Osteoblast (primary cell): ENCODE data around the gene MAP3K20. TPM values are rescaled to one million over a fixed set of nuclear protein-coding genes. Genes with fewer than 3 reads are reported as not detected.

Source experiments
- DNase-seq: peaks from one replicate; pipeline ENCODE4 v3.0.0; 2011; ENCODE audit warnings: low spot score, mixed read lengths; ENCODE audit not compliant: insufficient read length; ENCODE audit errors: missing footprints
- H2AFZ ChIP-seq: 2 replicates; pipeline ENCODE4 v1.6.0; 2011; ENCODE audit warnings: mild to moderate bottlenecking, low read length
- H3K27ac ChIP-seq: 2 replicates; pipeline ENCODE4 v1.5.1; 2011; ENCODE audit warnings: mild to moderate bottlenecking, low read depth, low read length, moderate library complexity
- H3K27me3 ChIP-seq: 2 replicates; pipeline ENCODE4 v1.6.0; 2012; ENCODE audit warnings: mild to moderate bottlenecking, control low read depth, inconsistent platforms, low read length, moderate library complexity; ENCODE audit not compliant: insufficient read depth
- H3K36me3 ChIP-seq: 2 replicates; pipeline ENCODE4 v1.5.1; 2011; ENCODE audit warnings: mild to moderate bottlenecking, low read length, control low read depth, moderate library complexity; ENCODE audit not compliant: insufficient read depth
- H3K4me1 ChIP-seq: 2 replicates; pipeline ENCODE4 v1.5.1; 2011; ENCODE audit warnings: mild to moderate bottlenecking, low read length, control low read depth, moderate library complexity; ENCODE audit not compliant: insufficient read depth
- H3K4me2 ChIP-seq: 2 replicates; pipeline ENCODE4 v1.6.0; 2011; ENCODE audit warnings: mild to moderate bottlenecking, low read length; ENCODE audit not compliant: insufficient read depth
- H3K4me3 ChIP-seq: fragments of 200-600 bp; sonication (generic); 3 replicates; pipeline ENCODE4 v1.5.1; 2012; ENCODE audit warnings: mild to moderate bottlenecking, low read length, inconsistent platforms; ENCODE audit not compliant: insufficient read depth
- H3K79me2 ChIP-seq: 2 replicates; pipeline ENCODE4 v1.6.0; 2012; ENCODE audit warnings: mild to moderate bottlenecking, low read length, control low read depth, inconsistent platforms; ENCODE audit not compliant: insufficient read depth
- H3K9me3 ChIP-seq: 2 replicates; pipeline ENCODE4 v1.5.1; 2011; ENCODE audit warnings: low read depth, low read length, control low read depth
- H4K20me1 ChIP-seq: 2 replicates; pipeline ENCODE4 v1.6.0; 2012; ENCODE audit warnings: mild to moderate bottlenecking, low read length, control low read depth; ENCODE audit not compliant: insufficient read depth
- CTCF ChIP-seq: IDR thresholded peaks from 2 replicates; pipeline ENCODE4 v1.5.1; 2011; ENCODE audit warnings: mild to moderate bottlenecking, low read depth, low read length, moderate library complexity; ENCODE audit errors: extremely low read depth
- total RNA-seq: library from RNA; depleted of rRNA; stranded (reverse); fragments of >200 nt; gene quantifications from 2 replicates; pipeline ENCODE4 v1.2.3, GENCODE V29; 2012

The MAP3K20 gene
- total RNA-seq, 1 donor, result 56.1 TPM

GRCh38 chr2:173247156-173247555, 171.5 kb downstream of the MAP3K20 start:
- Histone ChIP-seq H3K4me1 (no peaks in the 10 kb centered on the region), H3K27me3 (no peaks in the 10 kb centered on the region), H3K4me2 (no peak overlapping the region), H3K27ac (no peak overlapping the region), H2AFZ (no peak overlapping the region), H4K20me1 (no peaks in the 10 kb centered on the region), H3K36me3 (peaks cover 4% of the 10 kb centered on the region), H3K9me3 (no peaks in the 10 kb centered on the region), H3K4me3 (no peak overlapping the region), H3K79me2 (no peaks in the 10 kb centered on the region)
- DNase-seq, result no peak
- TF ChIP-seq CTCF, result no peak

- Histone ChIP-seq H2AFZ (no peak overlapping the region), H3K9me3 (no peaks in the 10 kb centered on the region), H3K4me3 (no peak overlapping the region), H3K36me3 (peaks cover 4% of the 10 kb centered on the region), H4K20me1 (no peaks in the 10 kb centered on the region), H3K4me2 (no peak overlapping the region), H3K4me1 (no peaks in the 10 kb centered on the region), H3K27ac (no peak overlapping the region), H3K27me3 (no peaks in the 10 kb centered on the region), H3K79me2 (no peaks in the 10 kb centered on the region)
- no peak for DNase-seq
- no peak for TF ChIP-seq CTCF
Observed at GRCh38 chr2:173248381-173248780, 172.7 kb downstream of the MAP3K20 start.

- Histone ChIP-seq H3K4me1 (no peaks in the 10 kb centered on the region), H3K4me2 (no peak overlapping the region), H4K20me1 (no peaks in the 10 kb centered on the region), H3K27ac (no peak overlapping the region), H2AFZ (no peak overlapping the region), H3K4me3 (no peak overlapping the region), H3K27me3 (no peaks in the 10 kb centered on the region), H3K79me2 (no peaks in the 10 kb centered on the region), H3K36me3 (peaks cover 3% of the 10 kb centered on the region), H3K9me3 (no peaks in the 10 kb centered on the region)
- TF ChIP-seq CTCF, result no peak
- DNase-seq, result no peak
Observed at GRCh38 chr2:173249661-173250641, 174.3 kb downstream of the MAP3K20 start.

- H3K36me3 ChIP-seq, result no peaks in the 10 kb centered on the region
- H4K20me1 ChIP-seq, result no peaks in the 10 kb centered on the region
- no peak overlapping the region for H3K27ac ChIP-seq
- no peak overlapping the region for H2AFZ ChIP-seq
- no peaks in the 10 kb centered on the region for H3K79me2 ChIP-seq
- H3K4me1 ChIP-seq, result no peaks in the 10 kb centered on the region
- H3K4me3 ChIP-seq, result no peak overlapping the region
- no peak overlapping the region for H3K4me2 ChIP-seq
- TF ChIP-seq CTCF, result no peak
- no peaks in the 10 kb centered on the region for H3K9me3 ChIP-seq
- no peak for DNase-seq
- H3K27me3 ChIP-seq, result no peaks in the 10 kb centered on the region
Observed at GRCh38 chr2:173251225-173251624, 175.6 kb downstream of the MAP3K20 start.
